ENCODE data around the gene MUC4.

DNA sequence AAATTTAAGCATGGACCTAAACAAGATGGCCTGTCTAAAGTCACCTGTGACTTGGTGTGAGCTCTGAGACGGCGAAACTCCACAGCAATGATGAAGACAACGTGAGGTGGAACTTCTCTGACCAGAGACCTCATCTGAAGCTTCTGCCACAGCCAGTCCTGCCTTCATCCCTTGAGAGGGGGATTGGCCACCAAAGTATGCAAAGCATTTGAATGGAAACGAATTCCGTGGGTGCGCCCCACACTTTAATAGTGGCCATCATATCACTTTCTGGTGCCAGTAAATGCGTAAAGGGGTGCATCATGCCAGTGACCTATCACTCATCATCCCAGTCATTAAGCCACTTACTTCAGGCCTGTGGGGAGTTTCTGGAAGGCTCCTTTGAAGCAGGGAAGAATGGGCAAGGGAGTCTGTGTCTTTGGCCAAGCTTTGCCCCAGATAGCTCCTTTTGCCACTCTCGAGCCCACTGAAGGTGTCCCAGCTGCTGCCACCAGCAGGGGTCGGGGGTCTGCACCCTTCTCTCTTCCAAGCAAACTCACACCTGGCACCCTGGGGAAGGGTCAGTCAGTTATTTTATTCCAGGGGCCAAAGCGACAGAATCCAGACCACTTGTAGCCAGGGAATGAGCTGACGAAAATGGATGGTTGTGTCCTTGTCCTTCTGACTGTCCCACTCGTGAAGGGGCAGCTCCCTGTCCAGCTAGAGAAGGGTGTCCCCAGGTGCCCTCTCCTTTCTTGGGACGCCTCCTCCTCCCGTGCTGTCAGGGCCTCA lies 73.3 kb downstream of the MUC4 start:
- TF ChIP-seq, protein P1, sequence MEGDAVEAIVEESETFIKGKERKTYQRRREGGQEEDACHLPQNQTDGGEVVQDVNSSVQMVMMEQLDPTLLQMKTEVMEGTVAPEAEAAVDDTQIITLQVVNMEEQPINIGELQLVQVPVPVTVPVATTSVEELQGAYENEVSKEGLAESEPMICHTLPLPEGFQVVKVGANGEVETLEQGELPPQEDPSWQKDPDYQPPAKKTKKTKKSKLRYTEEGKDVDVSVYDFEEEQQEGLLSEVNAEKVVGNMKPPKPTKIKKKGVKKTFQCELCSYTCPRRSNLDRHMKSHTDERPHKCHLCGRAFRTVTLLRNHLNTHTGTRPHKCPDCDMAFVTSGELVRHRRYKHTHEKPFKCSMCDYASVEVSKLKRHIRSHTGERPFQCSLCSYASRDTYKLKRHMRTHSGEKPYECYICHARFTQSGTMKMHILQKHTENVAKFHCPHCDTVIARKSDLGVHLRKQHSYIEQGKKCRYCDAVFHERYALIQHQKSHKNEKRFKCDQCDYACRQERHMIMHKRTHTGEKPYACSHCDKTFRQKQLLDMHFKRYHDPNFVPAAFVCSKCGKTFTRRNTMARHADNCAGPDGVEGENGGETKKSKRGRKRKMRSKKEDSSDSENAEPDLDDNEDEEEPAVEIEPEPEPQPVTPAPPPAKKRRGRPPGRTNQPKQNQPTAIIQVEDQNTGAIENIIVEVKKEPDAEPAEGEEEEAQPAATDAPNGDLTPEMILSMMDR (IDR thresholded peaks at IDR 0.05): no peak
- TF ChIP-seq POLR2A (IDR thresholded peaks at IDR 0.05): no peak

Measured in upper lobe of left lung (tissue), 4 donors.